ENCODE data around the gene ASB5. TPM values are rescaled to one million over a fixed set of nuclear protein-coding genes. Genes with fewer than 3 reads are reported as not detected.

The ASB5 gene
- total and polyA plus RNA-seq, 2 of the 8 experiments (the other 6 are each of a cell fraction or from before 2014, with no cell fraction given), result 0.02 TPM; not detected in 1

DNA sequence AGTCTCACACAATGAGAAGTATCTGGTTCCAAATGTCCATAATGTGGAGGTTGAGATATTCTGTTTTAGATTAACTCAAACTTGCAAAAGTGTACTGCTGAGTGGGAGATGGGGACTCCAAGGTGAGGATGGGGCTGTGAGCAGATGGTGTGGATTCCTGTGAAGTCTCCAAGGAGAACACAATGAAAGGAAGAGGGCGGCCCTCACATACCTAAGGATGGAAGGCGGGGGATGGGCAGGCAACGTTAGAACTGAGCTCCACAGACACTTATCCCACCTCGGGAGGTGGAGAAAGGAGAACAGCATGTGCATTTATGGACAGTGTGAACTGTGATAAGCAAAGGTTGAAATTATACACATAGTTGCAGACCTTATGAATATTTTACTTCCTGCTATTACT is 63.7 kb downstream of the ASB5 start:
- Histone ChIP-seq H3K56ac (replicated peaks; ENCODE audit: insufficient read length, low read depth, low read length) (no peak overlapping the region), H2AK5ac (ENCODE audit: low read depth, low read length) (no peak overlapping the region), H3K9ac (replicated peaks in 1 of 4; ENCODE audit: extremely low read depth in 1 of 4, low read depth in 3 of 4, low read length in 3 of 4) (no peak overlapping the region), H3K36me3 (ENCODE audit: control insufficient read depth in 2 of 4, insufficient read depth in 4 of 4, low read length in 3 of 4) (no peaks in the 10 kb centered on the region), H2BK120ac (replicated peaks; ENCODE audit: low read depth, low read length) (no peak overlapping the region), H3K79me2 (ENCODE audit: control insufficient read depth in 1 of 2, insufficient read depth in 2 of 2, low read length in 2 of 2) (no peaks in the 10 kb centered on the region), H4K5ac (ENCODE audit: insufficient read length, low read depth, low read length) (no peak overlapping the region), H2AFZ (ENCODE audit: low read length) (no peak overlapping the region), H2BK5ac (ENCODE audit: low read depth, low read length) (no peak overlapping the region), H3K23ac (ENCODE audit: insufficient read length) (no peak overlapping the region), H3K4me3 (ENCODE audit: extremely low read depth in 1 of 4, insufficient read depth in 2 of 4, low read depth in 3 of 4, low read length in 4 of 4) (no peak overlapping the region), H3K4me2 (ENCODE audit: insufficient read depth in 1 of 2, low read depth in 2 of 2, low read length in 2 of 2) (no peak overlapping the region), H4K20me1 (replicated peaks in 1 of 2; ENCODE audit: control insufficient read depth in 1 of 2, insufficient read depth in 2 of 2, low read length in 2 of 2) (no peaks in the 10 kb centered on the region), H3K18ac (ENCODE audit: extremely low read depth, low read length) (no peak overlapping the region; the same call in 1 of the 2 replicates), H4K8ac (ENCODE audit: extremely low read depth, insufficient read depth, low read length) (no peak overlapping the region), H3K27ac (ENCODE audit: low read depth, low read length) (no peak overlapping the region), H2BK15ac (ENCODE audit: low read length) (no peak overlapping the region), H3K4me1 (replicated peaks in 1 of 4; ENCODE audit: control insufficient read depth in 3 of 4, insufficient read depth in 4 of 4, low read length in 3 of 4) (peaks cover 0 to 4% (median under 1%) of the 10 kb centered on the region in 4 experiments; a peak in 3 of 7 replicates), H3K14ac (ENCODE audit: insufficient read length) (no peak overlapping the region), H4K91ac (replicated peaks; ENCODE audit: insufficient read length, low read length) (no peak overlapping the region), H3K4ac (replicated peaks; ENCODE audit: insufficient read length, low read depth, low read length) (no peak overlapping the region), H3K23me2 (ENCODE audit: low read depth, low read length) (no peaks in the 10 kb centered on the region; the same call in 1 of the 2 replicates), H3K27me3 (replicated peaks in 1 of 4; ENCODE audit: control insufficient read depth in 3 of 4, extremely low read depth in 1 of 4, insufficient read depth in 3 of 4, low read length in 3 of 4) (no peaks in the 10 kb centered on the region), H3K9me3 (ENCODE audit: insufficient read depth in 2 of 2, low read depth in 1 of 2, low read length in 1 of 2) (no peaks in the 10 kb centered on the region), H2BK20ac (ENCODE audit: low read length) (0 out of 2 replicates have a peak overlapping the region, but pooled peaks have one; percentile 61), H2BK12ac (ENCODE audit: low read depth, low read length) (no peak overlapping the region), H3K79me1 (ENCODE audit: low read depth, low read length) (no peaks in the 10 kb centered on the region)
- WGBS, 2 experiments (ENCODE audit: extremely low coverage in 1 of 2, insufficient coverage in 1 of 2, insufficient read length in 1 of 2, insufficient replicate concordance in 2 of 2, low coverage in 1 of 2, low lambda C conversion rate in 2 of 2, missing lambda C conversion rate in 1 of 2), result 86% methylated on average over 4 of the region's 4 CpGs; no CpG with 5 or more reads in 1 of the 2 experiments
- FAIRE-seq (no peak), DNase-seq (ENCODE audit: low read depth in 1 of 2, low spot score in 2 of 2) (no peak)
- CTCF ChIA-PET (ENCODE audit: partially characterized antibody), result interaction anchor here (1.0 to 1.4 kb wide), 4 partner anchors 8 to 98 kb away, joined by 3 to 4 read pairs (median 4); partner anchors contain the start of gene SPATA4
- POLR2A ChIA-PET (ENCODE audit: partially characterized antibody), result no interaction called here
- TF ChIP-seq SIN3A (conservative IDR thresholded peaks at IDR 0.05 in 1 of 2, IDR thresholded peaks at IDR 0.05 in 1 of 2; ENCODE audit: low read depth in 1 of 2, low read length in 2 of 2) (no peak), TBP (IDR thresholded peaks at IDR 0.05; ENCODE audit: low read depth, low read length) (no peak), SRF (IDR thresholded peaks at IDR 0.05; ENCODE audit: low read depth, low read length) (no peak), ZNF274 (IDR thresholded peaks at IDR 0.05; ENCODE audit: borderline replicate concordance, extremely low read depth, low read length) (no peak), CBX5 (IDR thresholded peaks at IDR 0.05; ENCODE audit: low read depth, low read length) (no peak), SIRT6 (IDR thresholded peaks at IDR 0.05; ENCODE audit: low read length) (no peak), SP2 (IDR thresholded peaks at IDR 0.05; ENCODE audit: low read length) (no peak), MAFK (IDR thresholded peaks at IDR 0.05; ENCODE audit: low read depth, low read length) (no peak), RXRA (IDR thresholded peaks at IDR 0.05; ENCODE audit: insufficient read depth, low read depth, low read length) (no peak), EP300 (IDR thresholded peaks at IDR 0.05; ENCODE audit: borderline replicate concordance in 1 of 2, low read depth in 2 of 2, low read length in 2 of 2) (no peak), SAP30 (IDR thresholded peaks at IDR 0.05; ENCODE audit: insufficient read depth, insufficient replicate concordance, low read length) (no peak), GABPA (IDR thresholded peaks at IDR 0.05; ENCODE audit: borderline replicate concordance, insufficient read depth, low read length) (no peak)

Measured in H1 (cell line).